K562 (cell line): ENCODE data around the gene G6PC3. TPM values are rescaled to one million over a fixed set of nuclear protein-coding genes. Genes with fewer than 3 reads are reported as not detected.

Source experiments
- ARID3B ChIP-seq: fragments of 250-450 bp; sonication (Bioruptor Pico); IDR thresholded peaks from 2 replicates; pipeline ENCODE4 v1.4.0; 2020; ENCODE audit warnings: borderline replicate concordance
- BRD4 ChIP-seq: fragments of 200-600 bp; sonication (generic); IDR thresholded peaks from 2 replicates; pipeline ENCODE4 v1.6.1; 2017; ENCODE audit warnings: inconsistent platforms
- CBX2 ChIP-seq: fragments of 200-600 bp; sonication (generic); IDR thresholded peaks from one replicate; pipeline ENCODE4 v1.6.1; 2012; ENCODE audit warnings: mild to moderate bottlenecking, low read length, inconsistent platforms; ENCODE audit not compliant: insufficient read depth, poor library complexity, severe bottlenecking
- CTCF ChIP-seq, 3 experiments: IDR thresholded peaks in 2 of 3; conservative IDR thresholded peaks in 1 of 3; 2 replicates each; pipeline ENCODE4 v1.5.1; 2011 to 2012; ENCODE audit warnings: low read length in 3 of 3, mild to moderate bottlenecking in 3 of 3, control low read depth in 2 of 3, improper control_type of control experiment in 1 of 3, inconsistent platforms in 1 of 3, low read depth in 1 of 3, mixed read lengths in 1 of 3, moderate library complexity in 1 of 3; ENCODE audit not compliant: insufficient read depth in 2 of 3
- ETS1 ChIP-seq: conservative IDR thresholded peaks from 2 replicates; pipeline ENCODE4 v1.6.1; 2011; ENCODE audit warnings: low read depth, mild to moderate bottlenecking, low read length; ENCODE audit not compliant: control insufficient read depth
- GATA2 ChIP-seq: sonication (generic); formaldehyde crosslinking; IDR thresholded peaks from 2 replicates; pipeline ENCODE4 v1.4.0; 2020; ENCODE audit warnings: mild to moderate bottlenecking, missing genetic modification reagents
- HDAC2 ChIP-seq: fragments of 450-650 bp; IDR thresholded peaks from 2 replicates; pipeline ENCODE4 v1.6.1; 2016; ENCODE audit warnings: mild to moderate bottlenecking
- HMG20B ChIP-seq: fragments of 250-450 bp; sonication (Bioruptor Pico); IDR thresholded peaks from 2 replicates; pipeline ENCODE4 v1.5.0; 2021; ENCODE audit warnings: mild to moderate bottlenecking
- HMGXB4 ChIP-seq: sonication (generic); formaldehyde crosslinking; IDR thresholded peaks from 2 replicates; pipeline ENCODE4 v1.8.1; 2023; ENCODE audit warnings: mild to moderate bottlenecking, missing genetic modification reagents
- PHF8 ChIP-seq: fragments of 200-600 bp; sonication (generic); IDR thresholded peaks from 2 replicates; pipeline ENCODE4 v1.6.1; 2012; ENCODE audit warnings: mixed run types, mild to moderate bottlenecking, inconsistent platforms, low read length, moderate library complexity, borderline replicate concordance
- TRIM25 ChIP-seq: fragments of 450-650 bp; IDR thresholded peaks from 2 replicates; pipeline ENCODE4 v1.7.0; 2016; ENCODE audit warnings: borderline replicate concordance
- ZBTB34 ChIP-seq: fragments of 250-450 bp; sonication (Bioruptor Pico); IDR thresholded peaks from 2 replicates; pipeline ENCODE4 v1.8.0; 2021; ENCODE audit warnings: mild to moderate bottlenecking, moderate library complexity
- ZNF589 ChIP-seq: fragments of 200-800 bp; sonication (Bioruptor generic); IDR thresholded peaks from 2 replicates; pipeline ENCODE4 v1.6.1; 2016; ENCODE audit warnings: low read depth, missing genetic modification characterization, missing compliant biosample characterization
- ZNF695 ChIP-seq: fragments of 450-650 bp; formaldehyde crosslinking; IDR thresholded peaks from 2 replicates; pipeline ENCODE4 v1.4.0; 2020; ENCODE audit warnings: mild to moderate bottlenecking, moderate library complexity
- ZNF79 ChIP-seq: fragments of 250-450 bp; sonication (Bioruptor Pico); IDR thresholded peaks from 2 replicates; pipeline ENCODE4 v1.4.0; 2020; ENCODE audit warnings: low read depth, mild to moderate bottlenecking, moderate library complexity
- ZZZ3 ChIP-seq: fragments of 450-650 bp; IDR thresholded peaks from 2 replicates; pipeline ENCODE4 v1.6.1; 2016; ENCODE audit warnings: antibody characterized with exemption, mild to moderate bottlenecking, moderate library complexity
- polyA plus RNA-seq, 8 experiments: library from polyadenylated mRNA; depleted of rRNA in 4 of 8; stranded (reverse) in 5 of 8; unstranded in 3 of 8; fragments of >200 nt; fragmentation: Nextera tagmentation in 2 of 8; fragmentation: Illumina TruSeq in 1 of 8; extraction: Ambion mirVana in 2 of 8; extraction: Trizol in 1 of 8; gene quantifications; 2 replicates each; pipeline versions ENCODE4 v1.2.1 to v1.2.3, GENCODE V29; 2011 to 2014; ENCODE audit warnings: inconsistent platforms in 1 of 8, missing spikeins in 1 of 8
- total RNA-seq, 7 experiments: library from RNA; depleted of rRNA in 6 of 7; stranded (reverse); fragments of >200 nt in 6 of 7; fragmentation: Illumina TruSeq in 2 of 7; extraction: Trizol in 2 of 7; gene quantifications; 2 replicates each; pipeline versions ENCODE4 v1.2.1 to v1.2.3, GENCODE V29; 2011 to 2021; ENCODE audit warnings: low replicate concordance in 1 of 7

G6PC3 gene
- total and polyA plus RNA-seq, 9 of the 15 experiments (the other 6 are each of a cell fraction or from before 2014, with no cell fraction given) = 10.4 to 57.8 (median 31.1) TPM

GRCh38 chr17:44070455-44071197 lies at the start of gene G6PC3 (continued):
- TF ChIP-seq ARID3B (CRISPR knock-in tag) (no peak), ZNF79 (CRISPR knock-in tag) (no peak), ETS1 (peak; percentile 96), ZZZ3 (no peak), ZBTB34 (CRISPR knock-in tag) (no peak), HMGXB4 (CRISPR knock-in tag) (no peak), CBX2 (no peak), HDAC2 (peak; percentile 87), CTCF (IDR thresholded peaks at IDR 0.05 in 2 of 3, conservative IDR thresholded peaks at IDR 0.05 in 1 of 3; ENCODE audit: insufficient read depth in 2 of 3, low read depth in 1 of 3, low read length in 3 of 3) (peak; percentile 17 to 30 (median 18); a peak in 1 of 6 replicates), GATA2 (CRISPR knock-in tag) (no peak), ZNF695 (no peak), TRIM25 (no peak; the same call in 1 of the 2 replicates), HMG20B (no peak), BRD4 (no peak), PHF8 (peak; percentile 82; the same call in 1 of the 2 replicates), ZNF589 (CRISPR knock-in tag) (no peak)
